ENCODE data around the gene CDC42SE1.

Gene CDC42SE1

GRCh38 chr1:151008244-151009205 is 50.9 kb downstream of the CDC42SE1 start, which contains the start of gene PRUNE1:
PRUNE1 (plus strand) TSS chr1:151008449; CDS start chr1:151008633, 184 bp downstream.
- DNase-seq, result peak; percentile 99

DNA sequence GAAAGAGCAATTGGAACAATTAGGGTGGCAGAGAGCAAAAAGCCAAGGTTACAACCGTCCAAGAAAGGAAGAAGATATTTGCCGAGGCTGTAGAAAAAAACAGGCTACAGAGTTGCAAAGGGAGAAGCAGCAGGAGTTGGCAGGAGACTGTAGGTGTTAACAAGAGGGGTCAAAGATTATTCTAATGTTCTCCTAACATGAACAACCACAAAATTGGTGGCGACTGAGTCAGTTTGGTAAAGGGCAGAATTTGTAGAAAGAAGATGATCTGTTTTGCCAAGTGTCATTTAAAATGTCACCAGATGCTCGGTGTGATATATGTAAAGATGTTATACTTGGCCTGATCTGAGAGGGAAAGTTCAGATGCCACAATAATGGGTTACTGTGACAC is 51.6 kb downstream of the CDC42SE1 start:
- DNase-seq, result no peak

DNA sequence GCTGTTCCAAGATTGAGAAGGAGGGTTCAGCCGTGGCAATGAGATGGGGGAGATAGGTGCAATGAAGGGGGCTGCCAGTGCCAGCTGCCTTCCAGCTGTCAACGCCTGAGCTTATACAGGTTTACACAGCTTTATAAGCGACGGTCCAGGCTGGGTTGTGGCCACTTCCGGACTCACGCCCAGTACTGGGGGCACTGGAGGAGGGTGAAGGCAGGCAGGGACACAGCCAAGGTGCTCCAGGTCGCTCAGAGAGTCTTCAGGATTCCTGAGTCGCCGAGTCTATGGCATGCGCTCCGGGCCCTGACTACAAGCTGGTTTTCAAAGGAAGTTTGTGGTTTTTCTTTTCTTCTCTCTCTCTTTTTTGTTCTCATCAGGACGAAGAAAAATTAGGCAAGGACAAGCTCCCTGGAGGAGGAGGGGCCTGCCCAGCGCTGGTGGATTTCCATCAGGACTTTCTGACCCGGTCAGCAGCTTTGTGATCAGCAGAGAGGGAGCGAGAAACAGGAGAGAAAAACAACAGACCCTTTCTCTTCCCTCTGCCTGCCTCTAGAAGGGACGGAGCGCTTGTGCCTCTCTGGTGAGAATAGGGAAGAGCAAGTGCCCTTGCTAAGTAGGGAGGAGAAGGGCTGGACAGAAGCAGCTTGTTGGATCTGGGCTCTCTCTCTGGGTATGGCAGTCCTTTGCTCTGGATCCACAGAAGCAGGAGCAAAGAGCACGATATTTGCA is 52.9 kb downstream of the CDC42SE1 start, which contains the start of gene MINDY1:
MINDY1 (minus strand) TSS at position 576 of the 726 bp plus-strand sequence. CDS start 4,285 bp downstream, outside the sequence.
- peak; percentile 74 for DNase-seq

DNA sequence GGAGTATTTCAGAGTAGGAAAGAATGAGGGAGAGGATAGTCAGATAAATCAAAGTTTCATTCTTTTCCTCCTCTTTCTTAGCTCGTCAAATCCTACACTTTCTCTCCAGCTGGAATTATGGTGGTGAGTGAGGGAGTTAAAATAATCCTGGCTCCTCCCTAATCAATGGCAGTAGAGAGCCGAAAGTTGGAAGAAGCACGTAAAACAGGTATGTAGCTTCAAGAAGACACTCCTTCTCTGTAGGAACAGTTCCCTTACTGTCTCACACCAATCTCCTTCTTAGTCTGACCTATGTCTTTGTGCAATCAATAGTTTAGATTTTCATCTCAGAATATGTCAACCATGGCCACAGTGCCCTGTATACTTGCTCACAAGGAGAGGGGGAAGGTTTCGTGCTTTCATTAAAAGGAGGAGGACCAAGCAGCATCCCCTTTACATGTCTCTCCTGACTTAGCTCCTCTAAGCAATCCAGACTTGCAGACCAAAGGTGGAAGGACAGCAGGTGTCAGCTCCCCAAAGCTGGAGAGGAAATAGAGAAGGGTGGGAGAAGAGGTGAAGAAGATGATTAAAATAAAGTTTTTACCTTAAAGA is 53.6 kb downstream of the CDC42SE1 start:
- no peak for DNase-seq

GRCh38 chr1:151003180-151003579 is 56.2 kb downstream of the CDC42SE1 start:
- no peak for DNase-seq

GRCh38 chr1:151002611-151003010 is 56.8 kb downstream of the CDC42SE1 start:
- no peak for DNase-seq

DNA sequence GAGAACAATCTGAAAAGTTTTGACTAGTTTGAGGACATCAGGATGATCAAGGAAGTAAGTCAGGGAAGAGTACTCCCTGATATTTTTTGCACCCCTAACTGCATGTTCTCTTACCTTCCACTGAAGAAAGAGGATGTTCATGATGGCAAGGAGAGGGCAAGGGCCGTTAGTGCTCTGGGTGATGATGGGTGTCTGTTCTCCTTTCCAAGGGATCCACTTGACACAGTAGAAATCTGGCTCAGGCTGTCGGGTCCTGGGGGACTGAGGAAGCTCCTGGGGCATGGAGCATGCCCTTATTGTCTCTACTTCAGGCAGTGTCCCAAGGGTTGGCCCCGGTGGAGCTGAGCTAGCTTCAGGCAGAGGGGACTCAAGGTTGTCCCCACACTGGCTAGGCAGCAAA is 57.4 kb downstream of the CDC42SE1 start:
- DNase-seq, result no peak

- DNase-seq, result no peak
Observed at GRCh38 chr1:151001602-151002001, 57.8 kb downstream of the CDC42SE1 start.

All from activated effector memory CD4-positive, alpha-beta T cell treated with anti-CD3 and anti-CD28 coated beads, Interleukin-2, amount 50 U/mL, for 16 hours (primary cell).